Measurements from ENCODE around the gene OXER1.

GRCh38 chr2:42808301-42808700, 44.4 kb upstream of the OXER1 start:
- TF ChIP-seq POLR2A (IDR thresholded peaks at IDR 0.05; ENCODE audit: insufficient read depth in 1 of 2, low read depth in 2 of 2, low read length in 2 of 2) = no peak
- no peak for TF ChIP-seq ZNF557 (CRISPR knock-in tag; IDR thresholded peaks at IDR 0.05)
- TF ChIP-seq CBX5 (CRISPR knock-in tag; IDR thresholded peaks at IDR 0.05; ENCODE audit: borderline replicate concordance) = no peak
- no peak for TF ChIP-seq SIN3A (IDR thresholded peaks at IDR 0.05; ENCODE audit: borderline replicate concordance, low read depth, low read length)
- TF ChIP-seq HNRNPL (IDR thresholded peaks at IDR 0.05; ENCODE audit: low read depth, low read length) = no peak
- no peak for TF ChIP-seq CTCF (CRISPR knock-in tag; IDR thresholded peaks at IDR 0.05)
- TF ChIP-seq ZNF33B (CRISPR knock-in tag; IDR thresholded peaks at IDR 0.05) = no peak
